HK-2 (cell line): ENCODE data around the gene SH3BP4.

Experiments used
- DNase-seq: peaks from one replicate; pipeline ENCODE4 v3.0.0-alpha.2; 2018; ENCODE audit not compliant: unreplicated experiment

Gene SH3BP4

GRCh38 chr2:235087832-235088495 lies 136.1 kb downstream of the SH3BP4 start:
- no peak for DNase-seq

- no peak for DNase-seq
Measured at GRCh38 chr2:235088496-235088921, 136.7 kb downstream of the SH3BP4 start.

GRCh38 chr2:235091421-235091820 lies 139.6 kb downstream of the SH3BP4 start:
- no peak for DNase-seq

- no peak for DNase-seq
Measured at GRCh38 chr2:235091983-235092382, 140.2 kb downstream of the SH3BP4 start.

DNA sequence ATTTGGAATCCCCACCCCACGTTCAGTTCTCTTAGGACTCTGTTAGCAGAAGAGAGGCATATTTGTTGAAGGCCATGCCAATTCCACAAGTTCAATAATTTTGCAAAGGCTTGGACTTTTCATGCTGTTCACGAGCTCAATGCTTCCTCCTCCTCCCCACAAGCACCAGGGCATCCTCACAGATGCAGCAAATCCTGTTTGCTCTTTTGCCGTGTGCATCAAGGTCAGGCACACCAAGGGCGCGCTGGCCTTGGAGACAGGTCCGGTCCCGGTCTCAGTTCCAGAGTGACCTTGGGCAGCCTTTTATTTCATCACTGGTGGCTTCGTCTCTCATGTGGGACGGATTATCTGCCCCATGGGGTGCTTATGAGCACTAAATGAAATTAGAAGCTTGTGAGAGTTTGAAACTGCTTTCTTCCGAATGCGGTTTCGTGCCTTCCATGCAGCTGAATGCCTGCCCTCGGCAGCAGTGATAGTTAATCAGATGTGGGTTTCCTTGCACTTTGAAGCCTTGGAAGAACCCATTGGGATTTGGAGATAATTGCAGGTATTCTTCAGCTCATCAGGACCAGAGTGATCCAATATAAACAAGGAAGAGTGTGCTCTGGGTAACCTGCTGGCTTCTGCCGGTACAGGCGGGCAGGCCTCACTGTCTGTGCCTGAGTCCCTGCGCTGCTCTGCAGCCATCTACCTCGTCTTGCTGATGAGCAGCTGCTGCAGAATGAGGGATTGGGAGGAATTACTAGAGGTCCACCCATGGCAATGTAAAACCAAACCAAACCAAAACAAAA lies 140.8 kb downstream of the SH3BP4 start:
- DNase-seq: no peak

DNA sequence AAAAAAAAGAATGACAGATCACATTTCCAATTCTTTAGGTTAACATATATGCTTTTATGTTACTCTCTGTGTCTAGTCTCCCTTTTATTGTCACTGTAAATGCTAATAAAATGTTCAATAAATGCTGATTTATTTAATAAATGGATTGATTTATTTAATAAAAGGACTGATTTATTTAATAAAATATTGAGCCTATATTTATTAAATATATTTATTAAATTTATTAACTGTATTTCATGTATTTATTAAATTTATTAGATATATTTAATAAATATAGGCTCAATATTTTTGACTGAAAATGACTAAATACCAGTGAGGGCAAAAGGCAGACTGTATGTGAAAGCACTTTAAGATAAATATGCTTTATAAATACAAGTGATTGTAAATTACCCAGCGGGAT lies 142.6 kb downstream of the SH3BP4 start:
- DNase-seq: no peak

- no peak for DNase-seq
Measured at GRCh38 chr2:235095569-235095968, 143.8 kb downstream of the SH3BP4 start.

DNA sequence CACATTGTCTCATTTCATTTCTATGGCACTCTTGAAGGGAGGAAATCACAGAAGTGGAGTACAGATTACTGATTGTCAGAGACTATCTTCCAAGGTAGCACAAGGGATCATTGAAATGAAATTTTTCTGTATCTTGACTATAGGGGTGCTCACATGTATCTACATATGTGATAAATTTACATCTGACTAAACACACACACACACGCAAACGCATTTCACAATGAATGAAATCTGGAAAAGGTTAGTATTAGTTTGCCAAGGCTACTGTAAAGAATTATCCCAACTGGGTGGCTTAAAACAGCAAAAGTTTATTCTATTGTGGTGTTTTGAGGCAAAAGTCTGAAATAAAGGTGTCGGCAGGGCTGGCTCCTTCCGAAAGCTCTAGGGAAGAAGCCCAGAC lies 144.6 kb downstream of the SH3BP4 start:
- no peak for DNase-seq

DNA sequence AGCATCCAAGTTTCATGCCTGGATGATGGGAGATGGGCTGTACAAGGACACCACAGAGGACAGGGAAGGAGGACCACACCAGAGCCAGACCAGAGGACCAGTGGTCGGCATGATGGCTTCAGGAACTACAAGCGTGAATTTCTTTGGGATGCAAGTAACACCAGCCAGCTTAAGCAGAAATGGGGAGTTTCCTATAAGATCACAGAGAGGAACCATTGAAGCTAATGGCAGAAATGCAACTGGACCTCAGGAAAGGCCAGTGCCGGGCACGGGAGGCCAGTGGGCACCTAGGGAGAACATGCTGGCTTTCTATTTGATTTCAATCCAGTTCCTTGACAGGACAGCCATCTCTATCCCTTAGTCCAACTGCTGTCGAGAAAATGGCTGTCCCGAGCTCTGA lies 145.4 kb downstream of the SH3BP4 start:
- no peak for DNase-seq

DNA sequence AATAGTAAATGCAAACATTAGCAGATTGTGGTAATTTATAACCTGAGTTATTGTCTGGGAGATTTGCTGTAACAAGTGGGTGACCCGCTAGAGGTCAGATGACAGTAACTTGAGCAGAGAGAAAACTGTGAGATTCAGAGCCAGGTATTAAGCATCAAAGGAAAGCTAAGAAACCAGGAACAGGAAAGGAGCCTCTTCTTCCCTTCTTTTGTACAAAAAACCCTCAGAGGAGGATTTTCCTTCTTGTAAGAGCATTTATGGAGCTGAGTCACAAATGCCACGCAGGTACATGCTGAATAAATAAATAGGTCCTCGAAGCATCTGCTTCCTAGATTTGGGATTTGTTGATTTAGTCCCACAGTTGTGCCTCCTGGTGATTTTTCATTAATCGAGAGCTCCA lies 146.5 kb downstream of the SH3BP4 start:
- DNase-seq: no peak

GRCh38 chr2:235098736-235099494 lies 147.1 kb downstream of the SH3BP4 start:
- DNase-seq: no peak

DNA sequence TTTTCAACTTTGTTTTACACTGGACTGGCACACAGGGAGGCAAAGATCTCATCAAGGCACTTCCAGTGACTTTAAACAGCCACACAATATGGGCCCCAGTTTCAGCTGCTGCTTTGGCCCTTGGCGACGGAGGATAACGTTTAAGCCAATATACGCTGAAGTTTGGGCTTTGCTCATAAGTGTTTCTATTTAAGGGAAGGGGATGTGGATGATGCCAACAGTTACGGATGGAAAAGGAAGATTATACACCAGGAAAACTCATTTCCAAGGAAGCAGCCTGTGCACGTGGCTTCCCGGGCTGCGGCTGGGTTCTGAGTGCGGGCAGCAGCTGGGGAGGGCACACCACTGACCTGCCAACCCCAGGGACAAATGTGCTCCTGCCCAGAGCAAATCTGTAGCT lies 151.1 kb downstream of the SH3BP4 start:
- DNase-seq: no peak
